ENCODE measurements around the gene ARHGAP44. TPM values are rescaled to one million over a fixed set of nuclear protein-coding genes. Genes with fewer than 3 reads are reported as not detected.

Gene ARHGAP44
- polyA plus RNA-seq, 4 donors: 2.3 to 12.3 (median 6.9) TPM

GRCh38 chr17:13031718-13032350 lies 242.5 kb downstream of the ARHGAP44 start:
- peak; percentile 37 to 42 for DNase-seq
- Histone ChIP-seq H3K9me3 (ENCODE audit: control insufficient read depth in 2 of 2, insufficient read depth in 1 of 2, low read depth in 1 of 2, low read length in 1 of 2) (peaks cover 0 to 2% of the 10 kb centered on the region in 2 donors), H3K27ac (ENCODE audit: low read depth in 1 of 3, low read length in 2 of 3) (no peak overlapping the region), H3K4me1 (ENCODE audit: control insufficient read depth in 3 of 3, insufficient read depth in 2 of 3, low read depth in 1 of 3, low read length in 2 of 3) (no peaks in the 10 kb centered on the region), H3K27me3 (ENCODE audit: control insufficient read depth in 3 of 3, insufficient read depth in 3 of 3, low read length in 3 of 3) (no peaks in the 10 kb centered on the region), H3K36me3 (ENCODE audit: control insufficient read depth in 3 of 3, insufficient read depth in 2 of 3, low read depth in 1 of 3, low read length in 3 of 3) (no peaks in the 10 kb centered on the region), H3K4me3 (ENCODE audit: low read depth in 1 of 3, low read length in 3 of 3) (no peak overlapping the region)
- no peak for FAIRE-seq
- WGBS, 3 donors: 42 to 46% (median 46%) methylated on average over 16 of the region's 16 CpGs

- no peak for FAIRE-seq
- peaks cover 0 to 2% of the 10 kb centered on the region in 2 donors for H3K9me3 ChIP-seq (ENCODE audit: control insufficient read depth in 2 of 2, insufficient read depth in 1 of 2, low read depth in 1 of 2, low read length in 1 of 2)
Measured at GRCh38 chr17:13035420-13035819, 246.1 kb downstream of the ARHGAP44 start.

GRCh38 chr17:13036751-13037150 lies 247.5 kb downstream of the ARHGAP44 start:
- Histone ChIP-seq H3K27me3 (ENCODE audit: control insufficient read depth in 3 of 3, insufficient read depth in 3 of 3, low read length in 3 of 3) (no peaks in the 10 kb centered on the region), H3K27ac (ENCODE audit: low read depth in 1 of 3, low read length in 2 of 3) (no peak overlapping the region), H3K36me3 (ENCODE audit: control insufficient read depth in 3 of 3, insufficient read depth in 2 of 3, low read depth in 1 of 3, low read length in 3 of 3) (no peaks in the 10 kb centered on the region), H3K9me3 (ENCODE audit: control insufficient read depth in 2 of 2, insufficient read depth in 1 of 2, low read depth in 1 of 2, low read length in 1 of 2) (peaks cover 0 to 2% of the 10 kb centered on the region in 2 donors), H3K4me3 (ENCODE audit: low read depth in 1 of 3, low read length in 3 of 3) (no peak overlapping the region), H3K4me1 (ENCODE audit: control insufficient read depth in 3 of 3, insufficient read depth in 2 of 3, low read depth in 1 of 3, low read length in 2 of 3) (no peaks in the 10 kb centered on the region)
- DNase-seq (no peak), FAIRE-seq (no peak)

More at GRCh38 chr17:13035420-13035819, 246.1 kb downstream of the ARHGAP44 start:
- Histone ChIP-seq H3K4me1 (ENCODE audit: control insufficient read depth in 3 of 3, insufficient read depth in 2 of 3, low read depth in 1 of 3, low read length in 2 of 3) (no peaks in the 10 kb centered on the region), H3K27me3 (ENCODE audit: control insufficient read depth in 3 of 3, insufficient read depth in 3 of 3, low read length in 3 of 3) (no peaks in the 10 kb centered on the region), H3K27ac (ENCODE audit: low read depth in 1 of 3, low read length in 2 of 3) (no peak overlapping the region), H3K4me3 (ENCODE audit: low read depth in 1 of 3, low read length in 3 of 3) (no peak overlapping the region), H3K36me3 (ENCODE audit: control insufficient read depth in 3 of 3, insufficient read depth in 2 of 3, low read depth in 1 of 3, low read length in 3 of 3) (no peaks in the 10 kb centered on the region)
- WGBS, 3 donors: 92 to 99% (median 94%) methylated on average over 1 of the region's 1 CpG
- no peak for DNase-seq

GRCh38 chr17:13038931-13039665 lies 249.8 kb downstream of the ARHGAP44 start:
- DNase-seq: no peak
- H3K27me3 ChIP-seq (ENCODE audit: control insufficient read depth in 3 of 3, insufficient read depth in 3 of 3, low read length in 3 of 3): no peaks in the 10 kb centered on the region
- no peaks in the 10 kb centered on the region for H3K36me3 ChIP-seq (ENCODE audit: control insufficient read depth in 3 of 3, insufficient read depth in 2 of 3, low read depth in 1 of 3, low read length in 3 of 3)
- H3K27ac ChIP-seq (ENCODE audit: low read depth in 1 of 3, low read length in 2 of 3): no peak overlapping the region
- H3K4me3 ChIP-seq (ENCODE audit: low read depth in 1 of 3, low read length in 3 of 3): no peak overlapping the region
- no peak for FAIRE-seq
- H3K4me1 ChIP-seq (ENCODE audit: control insufficient read depth in 3 of 3, insufficient read depth in 2 of 3, low read depth in 1 of 3, low read length in 2 of 3): no peaks in the 10 kb centered on the region
- 87 to 94% (median 89%) methylated on average over 4 of the region's 4 CpGs for WGBS, 3 donors
- peaks cover 0 to 2% of the 10 kb centered on the region in 2 donors for H3K9me3 ChIP-seq (ENCODE audit: control insufficient read depth in 2 of 2, insufficient read depth in 1 of 2, low read depth in 1 of 2, low read length in 1 of 2)

Other genes starting within 250 kb of the ARHGAP44 start
- 1 to 10 TPM in 3 of 4 donors, under 1 TPM in 1; under 0.01 to 3.1 (median 2.1) TPM for gene MYOCD, start 123.6 kb upstream of the ARHGAP44 start, polyA plus RNA-seq
- gene ELAC2, start 228.5 kb downstream of the ARHGAP44 start, polyA plus RNA-seq: 10 to 100 TPM; 30.0 to 44.5 (median 37.6) TPM